ENCODE results near the gene CARHSP1. TPM values are rescaled to one million over a fixed set of nuclear protein-coding genes. Genes with fewer than 3 reads are reported as not detected.
"Not testable (repeated sequence)": the region's sequence is repeated elsewhere in the genome, so short reads cannot be mapped to it uniquely, and the experiment has no call there.

Gene CARHSP1
- total and polyA plus RNA-seq, 2 of the 4 experiments (the other 2 are of a cell fraction): 121 to 138 TPM

GRCh38 chr16:8837594-8837993 is 31.2 kb downstream of the CARHSP1 start:
- intact Hi-C loops (cut with micrococcal nuclease); ATAC-seq (ENCODE audit: low read depth); H2AFZ ChIP-seq (replicated peaks; ENCODE audit: low read length, poor library complexity); in situ Hi-C loops (cut with MboI; ENCODE audit: low sequenced_read_pairs); H2AK9ac ChIP-seq (replicated peaks; ENCODE audit: low read depth, low read length, poor library complexity); H3K4me1 ChIP-seq (ENCODE audit: control insufficient read depth, insufficient read depth, low read length); H3K4me2 ChIP-seq (ENCODE audit: low read depth, low read length); H3K27ac ChIP-seq (ENCODE audit: insufficient read depth, low read length); H3K9me1 ChIP-seq (ENCODE audit: insufficient read depth, low read length); H2BK20ac ChIP-seq (ENCODE audit: low read depth, low read length); H3K36me3 ChIP-seq (ENCODE audit: control insufficient read depth, insufficient read depth, low read length); H2BK15ac ChIP-seq (ENCODE audit: low read depth, low read length); H3K9me3 ChIP-seq (ENCODE audit: control insufficient read depth, insufficient read depth, low read length); H3K4me3 ChIP-seq (ENCODE audit: insufficient read depth, low read depth, low read length); H3K27me3 ChIP-seq (ENCODE audit: control insufficient read depth, insufficient read depth, low read length); H2BK120ac ChIP-seq (ENCODE audit: low read depth, low read length); H4K8ac ChIP-seq (ENCODE audit: low read depth in 2 of 2, low read length in 2 of 2); H4K5ac ChIP-seq (ENCODE audit: low read depth, low read length); CTCF ChIA-PET; H3K18ac ChIP-seq (ENCODE audit: low read depth, low read length); H3K9ac ChIP-seq (ENCODE audit: low read depth, low read length); H4K91ac ChIP-seq (ENCODE audit: insufficient read depth, low read depth, low read length); H2BK5ac ChIP-seq (ENCODE audit: low read depth, low read length, poor library complexity, severe bottlenecking); POLR2A ChIA-PET (ENCODE audit: unreplicated experiment); H2AK5ac ChIP-seq (ENCODE audit: low read depth, low read length); H3K4ac ChIP-seq (ENCODE audit: low read depth, low read length); BruUV-seq (replicated peaks); DNase-seq; H3K56ac ChIP-seq (ENCODE audit: extremely low read depth, insufficient read depth, low read length); H3K23ac ChIP-seq (ENCODE audit: low read depth, low read length); H3K14ac ChIP-seq (replicated peaks; ENCODE audit: low read depth, low read length); dilution Hi-C loops (cut with HindIII; ENCODE audit: low sequenced_read_pairs, unreplicated experiment): not testable (repeated sequence)
- H4K20me1 ChIP-seq (ENCODE audit: insufficient read depth, low read length): peaks cover 22% of the 10 kb centered on the region
- peaks cover 0 to 24% of the 10 kb centered on the region in 2 experiments; a peak in 3 of 4 replicates for H3K79me1 ChIP-seq (ENCODE audit: low read depth in 1 of 2, low read length in 2 of 2)
- WGBS, 2 experiments (ENCODE audit: extremely low coverage in 2 of 2, insufficient read length in 1 of 2): no CpG with 5 or more reads among the region's 15 CpGs

- dilution Hi-C loops (cut with HindIII; ENCODE audit: low sequenced_read_pairs, unreplicated experiment); H2BK20ac ChIP-seq (ENCODE audit: low read depth, low read length); H3K4me3 ChIP-seq (ENCODE audit: insufficient read depth, low read depth, low read length); H3K36me3 ChIP-seq (ENCODE audit: control insufficient read depth, insufficient read depth, low read length); H3K18ac ChIP-seq (ENCODE audit: low read depth, low read length); H3K9ac ChIP-seq (ENCODE audit: low read depth, low read length); H4K91ac ChIP-seq (ENCODE audit: insufficient read depth, low read depth, low read length); H2BK15ac ChIP-seq (ENCODE audit: low read depth, low read length); H3K27ac ChIP-seq (ENCODE audit: insufficient read depth, low read length); H3K4me1 ChIP-seq (ENCODE audit: control insufficient read depth, insufficient read depth, low read length); H3K4me2 ChIP-seq (ENCODE audit: low read depth, low read length); DNase-seq; H3K9me3 ChIP-seq (ENCODE audit: control insufficient read depth, insufficient read depth, low read length); H4K8ac ChIP-seq (ENCODE audit: low read depth in 2 of 2, low read length in 2 of 2); ATAC-seq (ENCODE audit: low read depth); BruUV-seq (replicated peaks); H3K4ac ChIP-seq (ENCODE audit: low read depth, low read length); H3K27me3 ChIP-seq (ENCODE audit: control insufficient read depth, insufficient read depth, low read length); H2AFZ ChIP-seq (replicated peaks; ENCODE audit: low read length, poor library complexity); H2AK5ac ChIP-seq (ENCODE audit: low read depth, low read length); H3K23ac ChIP-seq (ENCODE audit: low read depth, low read length); H3K9me1 ChIP-seq (ENCODE audit: insufficient read depth, low read length); CTCF ChIA-PET; H2AK9ac ChIP-seq (replicated peaks; ENCODE audit: low read depth, low read length, poor library complexity); intact Hi-C loops (cut with micrococcal nuclease); in situ Hi-C loops (cut with MboI; ENCODE audit: low sequenced_read_pairs); H2BK120ac ChIP-seq (ENCODE audit: low read depth, low read length); H4K5ac ChIP-seq (ENCODE audit: low read depth, low read length); H3K14ac ChIP-seq (replicated peaks; ENCODE audit: low read depth, low read length); H2BK5ac ChIP-seq (ENCODE audit: low read depth, low read length, poor library complexity, severe bottlenecking); H3K56ac ChIP-seq (ENCODE audit: extremely low read depth, insufficient read depth, low read length); POLR2A ChIA-PET (ENCODE audit: unreplicated experiment): not testable (repeated sequence)
- H3K79me1 ChIP-seq (ENCODE audit: low read depth in 1 of 2, low read length in 2 of 2): peaks cover 7 to 32% of the 10 kb centered on the region in 2 experiments; a peak in 3 of 4 replicates
- WGBS, 2 experiments (ENCODE audit: extremely low coverage in 2 of 2, insufficient read length in 1 of 2): 63% methylated on average over 1 of the region's 7 CpGs; no CpG with 5 or more reads in 1 of the 2 experiments
- peaks cover 26% of the 10 kb centered on the region for H4K20me1 ChIP-seq (ENCODE audit: insufficient read depth, low read length)
These were observed 32.0 kb downstream of the CARHSP1 start for GRCh38 chr16:8836797-8837196.
